Kasumi-1 (cell line): ENCODE measurements around the gene CMIP.
"Not testable (repeated sequence)": the region's sequence is repeated elsewhere in the genome, so short reads cannot be mapped to it uniquely, and the experiment has no call there.

Source experiments
- DNase-seq, 2 experiments: peaks; one replicate each; lab custom pipeline; 2025; lab: John Stamatoyannopoulos, UW

The CMIP gene

DNA sequence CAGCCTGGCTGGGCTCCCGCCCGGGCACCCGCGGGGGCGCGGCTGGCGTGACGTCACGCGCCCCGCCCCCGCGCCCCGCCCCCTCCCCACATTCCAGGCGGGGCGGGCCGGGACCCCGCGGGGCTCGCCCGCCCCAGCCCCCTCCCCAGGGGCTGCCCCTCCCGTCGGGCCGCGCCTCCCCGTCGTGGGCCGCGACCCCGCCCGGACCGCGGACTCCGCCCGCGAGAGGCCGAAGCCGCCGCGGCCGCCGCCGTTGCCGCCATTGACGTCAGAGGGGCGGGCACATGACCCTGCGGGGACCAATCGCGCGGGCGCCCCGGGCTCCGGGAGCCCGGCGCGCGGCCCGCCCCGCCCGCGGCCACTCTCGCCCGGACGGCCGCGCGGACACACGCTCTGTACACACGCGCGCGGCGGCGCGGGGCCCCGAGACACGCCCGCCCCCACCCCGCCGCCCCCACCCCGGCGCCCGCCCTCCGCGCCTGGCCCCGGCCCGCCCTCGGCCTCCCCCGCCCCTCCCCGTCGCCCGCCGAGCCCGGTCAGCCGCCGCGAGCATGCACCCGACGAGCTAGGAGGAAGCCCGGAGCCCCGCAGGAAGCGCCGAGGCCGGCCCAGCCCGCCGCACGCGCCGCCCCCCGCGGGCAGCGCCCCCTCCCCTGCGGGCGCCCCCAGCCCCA, at the start of gene CMIP:
TSS of gene CMIP (plus strand) at position 361 of the 674 bp plus-strand sequence.
- peak; percentile 51 to 75 for DNase-seq

GRCh38 chr16:81394966-81395655, 49.5 kb upstream of the CMIP start:
- DNase-seq, result no peak

GRCh38 chr16:81397058-81397878, 47.3 kb upstream of the CMIP start:
- no peak for DNase-seq

DNA sequence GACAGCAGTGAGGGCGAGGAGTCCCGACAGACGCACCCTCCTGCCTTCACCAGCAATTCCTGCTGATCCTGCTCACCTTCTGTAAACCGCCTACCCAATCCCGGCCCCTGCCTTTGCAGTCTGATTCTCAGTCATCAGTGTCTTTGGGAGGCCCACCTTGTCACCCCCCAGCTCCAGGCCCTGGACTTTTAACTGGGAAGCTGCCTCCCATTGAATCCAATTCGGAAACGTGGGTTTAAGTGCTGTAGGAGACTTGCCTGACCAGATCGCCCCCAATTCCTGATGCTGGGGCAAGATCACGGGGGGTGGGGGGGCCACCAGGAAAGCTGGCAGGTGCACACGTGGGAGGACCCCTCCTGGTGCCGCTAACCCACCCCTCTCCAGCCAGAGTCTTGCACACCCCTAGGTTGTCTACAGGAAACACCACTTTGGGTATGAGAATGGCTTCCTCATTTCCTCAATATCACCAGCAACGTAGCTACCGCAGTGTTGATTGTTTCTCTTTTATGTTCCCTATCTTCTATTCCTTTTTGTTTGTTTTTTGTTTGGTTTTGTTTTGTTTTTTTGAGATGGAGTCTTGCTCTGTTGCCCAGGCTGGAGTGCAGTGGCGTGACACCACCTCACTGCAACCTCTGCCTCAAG, 46.6 kb upstream of the CMIP start:
- DNase-seq, result peak; percentile 26 to 29

GRCh38 chr16:81399909-81400308, 44.7 kb upstream of the CMIP start:
- no peak for DNase-seq

DNA sequence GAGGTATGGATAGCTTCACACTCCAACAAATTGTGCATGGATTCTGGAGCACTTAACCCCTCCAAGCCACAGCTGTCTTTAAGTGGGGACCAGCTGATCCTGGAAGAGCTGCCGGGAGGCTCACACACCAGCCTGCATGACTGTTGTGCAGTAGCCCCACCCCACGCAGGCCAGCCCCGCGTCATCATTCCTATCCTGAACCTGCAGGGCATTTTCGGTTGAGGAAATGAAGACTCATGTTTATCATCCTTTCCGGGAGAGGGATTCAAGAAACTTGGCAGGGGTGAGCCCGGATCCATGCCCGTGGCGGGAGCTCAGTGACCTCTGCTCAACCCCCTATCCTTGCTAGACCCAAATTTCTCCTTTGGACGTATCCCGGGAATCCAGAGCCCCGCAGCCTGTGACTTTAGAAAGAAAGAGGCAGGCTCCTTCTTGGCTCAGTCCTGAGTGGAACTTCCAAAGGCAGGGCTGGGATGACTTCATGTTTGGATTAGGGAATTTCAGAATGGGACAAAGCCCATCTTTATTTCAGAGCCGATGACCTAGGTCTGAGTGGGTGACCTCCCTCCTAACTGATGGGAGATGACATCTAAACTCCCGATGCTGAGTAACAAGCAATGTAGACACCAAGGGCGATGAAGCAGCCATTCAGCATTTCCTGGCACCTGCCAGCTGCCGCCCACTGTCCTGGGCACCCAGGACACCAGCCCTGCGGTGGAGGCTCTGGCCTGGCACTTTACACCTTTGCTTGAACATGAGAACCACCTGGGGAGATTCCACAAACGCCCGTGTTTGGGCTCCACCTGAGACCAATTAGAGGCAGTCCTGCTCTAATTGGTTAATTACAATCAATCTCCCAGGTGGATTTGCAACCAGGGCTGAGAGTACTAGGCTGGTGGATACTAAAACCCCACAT, 43.3 kb upstream of the CMIP start:
- DNase-seq, result no peak

DNA sequence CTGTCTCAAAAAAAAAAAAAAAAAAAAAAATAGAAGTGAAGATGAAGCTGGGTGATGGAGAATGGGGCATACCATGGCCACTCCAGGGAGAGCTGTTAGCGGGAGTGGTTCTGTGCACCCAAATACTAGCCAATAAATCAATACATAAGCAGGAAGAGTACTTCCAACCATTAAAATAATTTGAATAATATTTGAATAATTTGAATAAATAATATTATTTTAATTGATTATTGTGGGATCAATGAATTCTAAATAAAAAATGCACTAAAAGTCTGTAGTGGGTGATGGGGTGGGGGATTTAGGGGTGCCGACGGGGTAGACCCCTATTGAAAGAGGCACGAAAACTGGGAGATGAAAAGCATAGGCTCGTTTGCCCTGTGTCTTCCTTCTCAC, 41.4 kb upstream of the CMIP start:
- DNase-seq, result no peak

DNA sequence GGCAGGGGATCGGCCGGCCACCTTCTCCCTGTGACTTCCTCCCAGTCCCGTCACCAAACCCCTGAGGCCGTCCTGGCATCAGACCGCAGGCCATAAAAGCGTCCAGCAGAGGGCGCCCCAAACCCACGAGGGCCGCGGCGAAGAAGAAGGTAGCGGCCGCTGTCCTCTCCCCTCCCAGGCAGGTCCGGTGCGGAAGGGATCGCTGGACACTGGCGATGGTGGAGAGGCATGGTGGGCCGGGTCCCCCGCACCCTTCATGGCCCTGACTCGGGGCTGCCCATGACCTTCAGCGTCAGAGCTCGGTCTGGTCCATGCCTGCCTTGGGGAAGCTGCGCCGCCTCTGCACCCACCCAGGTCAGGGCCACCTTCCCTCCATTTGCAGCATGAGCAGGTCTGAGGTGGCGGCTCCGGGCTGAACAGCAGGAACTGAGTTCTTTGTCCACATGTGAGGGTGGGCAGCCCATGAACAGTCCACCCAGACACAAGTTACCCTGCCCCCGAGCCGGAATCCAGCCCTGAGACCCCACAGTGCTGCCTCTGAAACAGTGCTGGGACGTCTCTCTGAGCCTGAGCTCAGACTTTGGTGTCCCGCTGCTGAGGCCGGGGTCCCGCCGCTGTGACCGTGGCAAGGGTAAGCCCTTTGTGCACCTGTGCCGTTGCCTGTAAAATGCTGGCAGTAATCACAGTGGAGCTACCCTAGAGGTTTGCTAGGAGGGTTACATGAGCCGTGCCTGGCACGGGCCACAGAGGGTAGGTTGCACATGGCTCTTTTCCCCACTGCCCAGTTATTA, 40.8 kb upstream of the CMIP start:
- DNase-seq, result peak; percentile 78 to 81

DNA sequence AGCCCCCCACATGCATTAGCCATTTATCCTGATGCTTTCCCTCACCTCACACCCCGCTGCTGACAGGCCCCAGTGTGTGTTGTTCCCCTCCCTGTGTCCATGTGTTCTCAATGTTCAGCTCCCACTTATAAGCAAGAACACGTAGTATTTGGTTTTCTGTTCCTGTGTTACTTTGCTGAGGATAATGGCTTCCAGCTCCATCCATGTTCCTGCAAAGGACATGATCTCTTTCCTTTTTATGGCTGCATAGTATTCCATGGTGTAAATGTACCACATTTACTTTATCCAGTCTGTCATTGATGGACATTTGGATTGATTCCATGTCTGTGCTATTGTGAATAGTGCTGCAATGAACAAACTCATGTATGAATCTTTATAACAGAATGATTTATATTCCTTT, 39.6 kb upstream of the CMIP start:
- not testable (repeated sequence) for DNase-seq

DNA sequence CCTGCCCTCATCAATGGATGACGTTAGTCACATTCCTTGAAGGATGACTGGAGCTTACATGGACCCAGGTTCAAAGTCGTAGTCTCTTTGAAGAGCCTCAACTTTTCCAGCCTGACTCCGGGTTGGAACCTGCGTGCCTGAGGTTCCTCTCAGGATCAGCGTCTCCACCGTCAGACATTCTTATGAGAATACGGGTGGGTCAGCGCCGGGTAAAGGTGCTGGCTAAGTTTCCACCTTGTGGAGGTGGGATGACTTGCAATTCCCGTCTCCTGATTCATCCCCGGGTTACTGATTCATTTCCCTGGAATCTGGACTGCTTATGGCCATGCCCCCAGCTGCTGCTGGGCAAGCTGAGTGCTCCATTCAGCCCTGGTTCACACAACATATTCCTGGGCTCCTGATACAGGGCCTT, 38.9 kb upstream of the CMIP start:
- no peak for DNase-seq

GRCh38 chr16:81408409-81408950, 36.1 kb upstream of the CMIP start:
- DNase-seq, result no peak

DNA sequence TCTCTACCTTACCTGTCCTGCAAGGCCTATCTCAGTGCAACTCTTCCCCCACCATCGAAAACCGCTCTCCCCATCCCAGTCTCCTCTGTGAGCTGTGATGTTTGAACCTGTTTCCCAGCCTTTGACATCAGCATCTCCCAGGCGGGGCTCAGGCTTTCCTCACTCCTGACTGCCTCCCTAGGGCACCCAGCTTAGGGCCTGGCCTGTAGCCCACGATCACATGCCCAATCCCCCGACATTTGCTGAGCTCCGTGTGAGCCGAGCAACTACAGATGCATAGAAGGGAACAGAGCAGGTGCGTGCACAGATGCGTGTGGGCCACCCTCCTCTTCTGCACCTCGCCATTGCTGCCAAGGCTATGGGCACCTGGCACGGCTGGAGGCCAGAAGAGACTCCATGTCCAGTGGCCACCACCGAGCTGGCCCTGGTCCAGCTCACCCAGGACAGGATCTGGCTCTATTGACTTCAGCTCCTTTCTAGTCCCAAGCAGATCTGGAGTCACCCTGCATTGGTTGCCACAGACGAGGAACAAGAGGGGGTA, 35.5 kb upstream of the CMIP start:
- DNase-seq, result no peak

GRCh38 chr16:81410643-81411293, 33.8 kb upstream of the CMIP start:
- DNase-seq, result no peak

DNA sequence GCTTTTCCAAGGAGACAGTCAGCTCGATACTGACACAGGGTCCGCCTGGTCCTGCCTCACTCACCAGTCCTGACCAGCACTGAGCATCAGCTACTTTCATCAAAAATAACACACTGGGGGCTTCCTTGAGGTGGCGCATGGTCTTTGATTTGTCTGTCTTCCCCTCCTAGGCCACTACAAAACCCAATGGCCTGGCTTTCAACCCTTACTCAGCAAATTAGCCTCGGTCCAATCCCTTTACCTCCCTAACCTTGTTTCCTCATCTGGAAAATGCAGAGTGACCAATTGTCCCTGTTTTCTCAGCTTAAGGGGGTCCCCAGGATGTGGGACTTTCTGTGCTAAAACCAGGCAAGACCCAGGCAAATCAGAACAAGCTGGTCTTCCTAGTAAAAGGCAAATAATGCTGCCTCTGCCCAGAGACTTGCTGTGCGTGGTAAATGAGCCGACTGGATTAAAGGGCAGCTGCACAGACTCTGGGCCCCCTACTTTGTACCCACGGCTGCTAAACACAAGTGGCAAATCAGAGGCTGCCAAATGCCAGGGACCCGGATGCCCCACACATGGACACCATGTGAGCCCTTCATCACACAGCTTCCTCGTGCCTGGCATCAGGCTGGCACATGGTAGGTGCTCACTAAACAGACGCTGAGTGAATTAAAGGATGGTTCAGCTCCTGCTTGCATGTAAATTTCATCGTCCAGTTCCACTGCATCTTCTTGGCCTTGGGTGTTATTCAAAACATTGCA, 31.2 kb upstream of the CMIP start:
- no peak for DNase-seq

DNA sequence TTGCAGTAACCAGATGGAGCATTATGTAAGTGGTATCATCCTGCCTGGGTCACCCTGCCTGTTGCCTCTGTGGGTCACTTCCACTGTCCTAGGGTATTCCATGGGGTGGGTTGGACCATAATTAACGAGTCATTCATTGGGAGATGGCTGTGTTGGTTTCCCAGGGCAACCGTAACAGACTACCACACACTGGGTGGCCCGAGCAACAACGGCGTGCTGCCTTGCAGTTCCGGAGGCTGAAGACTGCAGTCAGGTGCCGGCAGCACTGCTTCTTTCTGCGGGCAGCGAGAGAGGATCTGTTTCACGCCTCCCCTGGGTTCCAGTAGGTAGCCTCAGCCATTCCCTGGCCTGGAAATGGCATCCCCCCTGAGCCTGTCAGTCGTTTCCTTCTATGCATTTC, 28.9 kb upstream of the CMIP start:
- no peak for DNase-seq

DNA sequence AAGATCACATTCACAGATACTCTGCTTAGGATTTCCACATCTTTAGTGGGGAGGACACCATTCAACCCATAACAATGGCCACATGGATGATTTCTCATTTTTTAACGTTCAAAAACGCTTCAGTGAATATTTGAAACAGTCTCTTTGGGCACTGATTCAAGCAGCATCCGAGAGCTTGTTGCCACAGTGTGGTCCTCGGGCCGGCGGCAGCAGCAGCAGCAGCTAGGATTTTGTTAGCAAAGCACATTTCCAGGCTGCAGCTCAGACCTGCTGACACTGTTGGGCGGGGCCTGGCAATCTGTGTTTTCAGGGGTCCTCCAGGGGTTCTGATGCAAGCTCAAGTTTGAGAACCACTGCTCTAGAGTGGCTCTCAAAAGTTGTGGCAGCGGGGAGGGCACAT, 27.9 kb upstream of the CMIP start:
- no peak for DNase-seq

DNA sequence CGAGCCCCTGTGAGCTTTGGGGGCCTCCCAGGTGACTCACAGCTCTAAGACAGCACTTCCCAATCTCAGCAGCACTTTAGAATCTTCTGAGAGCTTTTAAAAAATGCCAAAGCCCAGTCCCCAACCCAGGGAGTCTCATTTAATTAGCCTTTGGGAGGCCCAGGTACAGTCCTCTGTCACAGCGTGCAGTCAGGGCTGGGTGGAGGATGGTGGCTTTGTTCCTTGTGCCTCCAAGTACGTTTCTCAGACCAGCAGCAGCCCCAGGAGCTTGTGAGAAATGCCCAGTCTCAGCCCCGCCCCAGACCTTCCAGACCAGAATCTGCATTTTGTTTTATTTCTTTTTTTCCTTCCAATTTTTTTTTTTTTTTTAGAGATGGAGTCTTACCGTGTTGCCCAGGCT, 27.4 kb upstream of the CMIP start:
- DNase-seq, result no peak

DNA sequence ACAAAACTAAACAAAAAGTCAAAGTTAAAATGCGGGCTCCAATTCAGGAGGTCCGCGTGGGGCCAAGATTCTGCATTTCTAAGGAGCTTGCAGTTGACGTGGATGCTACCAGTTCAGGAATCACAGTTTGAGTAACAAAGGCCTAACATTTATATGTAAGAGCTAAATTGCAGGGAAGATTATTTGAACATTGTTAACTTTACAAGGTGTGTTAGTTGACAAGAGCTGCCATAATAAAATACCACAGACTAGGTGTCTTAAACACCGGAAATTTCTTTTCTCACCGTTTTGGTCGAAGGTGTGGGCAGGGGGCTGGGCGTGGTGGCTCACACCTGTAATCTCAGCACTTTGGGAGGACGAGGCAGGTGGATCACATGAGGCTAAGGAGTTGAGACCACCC, 24.8 kb upstream of the CMIP start:
- DNase-seq, result no peak

DNA sequence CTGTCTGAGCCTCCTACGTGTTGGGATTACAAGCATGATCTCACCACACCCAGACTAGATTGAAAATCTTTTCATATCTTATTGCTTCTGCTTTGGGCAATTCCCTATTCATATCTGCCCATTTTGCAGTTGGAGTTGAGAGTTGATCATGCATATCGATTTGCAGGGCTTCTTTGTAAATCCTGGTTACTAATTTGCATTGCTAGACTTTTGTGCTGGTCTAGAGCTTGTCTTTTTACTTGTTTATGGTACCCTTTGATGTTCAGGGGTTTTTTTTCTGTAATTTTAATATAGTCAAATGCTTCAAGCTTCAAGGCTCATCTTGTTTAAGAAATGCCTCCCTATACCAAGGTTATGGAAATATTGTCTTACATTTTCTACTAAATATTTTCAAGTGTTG, 23.5 kb upstream of the CMIP start:
- no peak for DNase-seq
